SK-N-SH treated with all-trans-retinoic acid at 6 μM for 48 hours (cell line): ENCODE data around the gene NUCB1.

Experiments
- ATAC-seq: fragments of 200-7000 bp; cut with Tn5 transposase; 3 replicates; pipeline ENCODE4 v1.9.1; 2020; ENCODE audit warnings: mild to moderate bottlenecking, moderate library complexity
- ARNTL ChIP-seq: fragments of 450-650 bp; formaldehyde crosslinking; IDR thresholded peaks from 2 replicates; pipeline ENCODE4 v1.5.0; 2020; ENCODE audit warnings: low read depth, mild to moderate bottlenecking, moderate library complexity, borderline replicate concordance
- BACH2 ChIP-seq: fragments of 250-450 bp; sonication (Bioruptor Pico); IDR thresholded peaks from 2 replicates; pipeline ENCODE4 v1.9.0; 2021; ENCODE audit warnings: mild to moderate bottlenecking, borderline replicate concordance
- CSDC2 ChIP-seq: fragments of 250-450 bp; sonication (Bioruptor Pico); IDR thresholded peaks from 2 replicates; pipeline ENCODE4 v1.5.0; 2020; ENCODE audit warnings: mild to moderate bottlenecking, moderate library complexity
- ESRRG ChIP-seq: fragments of 250-450 bp; sonication (Bioruptor Pico); IDR thresholded peaks from 2 replicates; pipeline ENCODE4 v1.6.1; 2021; ENCODE audit warnings: mild to moderate bottlenecking
- GLIS3 ChIP-seq: fragments of 250-450 bp; sonication (Bioruptor Pico); IDR thresholded peaks from 2 replicates; pipeline ENCODE4 v1.5.0; 2020; ENCODE audit warnings: mild to moderate bottlenecking, moderate library complexity
- ISL1 ChIP-seq: fragments of 250-450 bp; sonication (Bioruptor Pico); IDR thresholded peaks from 2 replicates; pipeline ENCODE4 v2.1.2; 2022; ENCODE audit warnings: mild to moderate bottlenecking, moderate library complexity
- PPARA ChIP-seq: fragments of 250-450 bp; sonication (Bioruptor Pico); IDR thresholded peaks from 2 replicates; pipeline ENCODE4 v1.5.0; 2020; ENCODE audit warnings: mild to moderate bottlenecking, borderline replicate concordance
- RARB ChIP-seq: fragments of 250-450 bp; sonication (Bioruptor Pico); IDR thresholded peaks from 2 replicates; pipeline ENCODE4 v1.8.0; 2021; ENCODE audit warnings: mild to moderate bottlenecking, moderate library complexity
- SNAI2 ChIP-seq: fragments of 250-450 bp; sonication (Bioruptor Pico); IDR thresholded peaks from 2 replicates; pipeline ENCODE4 v1.5.0; 2020; ENCODE audit warnings: mild to moderate bottlenecking, moderate library complexity
- TCF4 ChIP-seq: fragments of 250-450 bp; sonication (Bioruptor Pico); IDR thresholded peaks from 2 replicates; pipeline ENCODE4 v1.8.0; 2021; ENCODE audit warnings: mild to moderate bottlenecking, moderate library complexity, borderline replicate concordance
- TOX ChIP-seq: fragments of 250-450 bp; sonication (Bioruptor Pico); IDR thresholded peaks from 2 replicates; pipeline ENCODE4 v1.8.0; 2021; ENCODE audit warnings: mild to moderate bottlenecking, moderate library complexity, borderline replicate concordance
- ZC3H10 ChIP-seq: fragments of 250-450 bp; sonication (Bioruptor Pico); IDR thresholded peaks from 2 replicates; pipeline ENCODE4 v1.5.1; 2021; ENCODE audit warnings: mild to moderate bottlenecking, moderate library complexity
- ZFP3 ChIP-seq: fragments of 250-450 bp; sonication (Bioruptor Pico); IDR thresholded peaks from 2 replicates; pipeline ENCODE4 v1.5.0; 2020; ENCODE audit warnings: mild to moderate bottlenecking, moderate library complexity
- ZFP30 ChIP-seq: fragments of 450-650 bp; formaldehyde crosslinking; IDR thresholded peaks from 2 replicates; pipeline ENCODE4 v1.5.0; 2022; ENCODE audit warnings: mild to moderate bottlenecking, moderate library complexity
- ZNF565 ChIP-seq: fragments of 450-650 bp; formaldehyde crosslinking; conservative IDR thresholded peaks from 2 replicates; pipeline ENCODE4 v1.5.0; 2020; ENCODE audit warnings: low read depth, mild to moderate bottlenecking, moderate library complexity
- ZNF70 ChIP-seq: fragments of 450-650 bp; formaldehyde crosslinking; IDR thresholded peaks from 2 replicates; pipeline ENCODE4 v1.5.0; 2020; ENCODE audit warnings: mild to moderate bottlenecking, moderate library complexity
- ZNF8 ChIP-seq: fragments of 450-650 bp; formaldehyde crosslinking; IDR thresholded peaks from 2 replicates; pipeline ENCODE4 v1.5.0; 2020; ENCODE audit warnings: mild to moderate bottlenecking, moderate library complexity
- TF ChIP-seq, protein P1 (sequence below): fragments of 250-450 bp; sonication (Bioruptor Pico); IDR thresholded peaks from 2 replicates; pipeline ENCODE4 v1.5.0; 2020; ENCODE audit warnings: mild to moderate bottlenecking, moderate library complexity
- TF ChIP-seq, protein P2 (sequence below): fragments of 250-450 bp; sonication (Bioruptor Pico); IDR thresholded peaks from 2 replicates; pipeline ENCODE4 v1.8.0; 2020; ENCODE audit warnings: mild to moderate bottlenecking, moderate library complexity, borderline replicate concordance
- TF ChIP-seq, protein P3 (sequence below): fragments of 250-450 bp; sonication (Bioruptor Pico); IDR thresholded peaks from 2 replicates; pipeline ENCODE4 v1.5.1; 2020; ENCODE audit warnings: low read depth, mild to moderate bottlenecking, moderate library complexity
- TF ChIP-seq, protein P4 (sequence below): fragments of 250-450 bp; sonication (Bioruptor Pico); IDR thresholded peaks from 2 replicates; pipeline ENCODE4 v1.5.1; 2021; ENCODE audit warnings: mild to moderate bottlenecking, moderate library complexity
- TF ChIP-seq, protein P5 (sequence below): fragments of 250-450 bp; sonication (Bioruptor Pico); IDR thresholded peaks from 2 replicates; pipeline ENCODE4 v1.8.0; 2021; ENCODE audit warnings: low read depth, mild to moderate bottlenecking, moderate library complexity, borderline replicate concordance

NUCB1 gene

DNA sequence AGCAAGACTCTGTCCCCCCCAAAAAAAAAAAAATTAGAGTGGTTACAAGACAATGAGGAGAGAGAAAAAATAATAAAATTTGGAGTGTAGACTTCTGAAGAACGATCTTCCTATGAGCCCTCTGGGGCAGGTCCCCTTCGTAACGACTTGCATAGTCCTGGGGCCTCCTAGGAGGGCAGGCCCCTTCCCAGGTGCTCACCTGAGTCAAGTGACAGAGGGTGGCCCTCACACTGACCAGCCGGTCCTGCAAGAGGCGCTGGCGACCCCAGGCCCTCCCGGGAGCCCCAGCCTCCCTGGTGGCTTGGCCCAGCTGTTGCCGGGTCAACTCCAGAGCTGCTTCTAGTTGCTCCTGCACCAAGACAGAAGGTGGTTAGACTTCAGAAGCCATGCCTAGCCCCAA lies 46.6 kb upstream of the NUCB1 start:
- TF ChIP-seq ZFP3 (no peak), ZNF70 (CRISPR knock-in tag) (no peak), PPARA (CRISPR knock-in tag) (no peak), BACH2 (CRISPR knock-in tag) (no peak), CSDC2 (no peak), ARNTL (CRISPR knock-in tag) (no peak), RARB (CRISPR knock-in tag) (no peak), ZC3H10 (CRISPR knock-in tag) (no peak), TOX (CRISPR knock-in tag) (no peak), ISL1 (CRISPR knock-in tag) (no peak), ESRRG (CRISPR knock-in tag) (no peak), ZNF565 (CRISPR knock-in tag) (no peak), SNAI2 (CRISPR knock-in tag) (no peak), ZFP30 (CRISPR knock-in tag) (no peak), ZNF8 (CRISPR knock-in tag) (no peak), GLIS3 (CRISPR knock-in tag) (no peak), TCF4 (no peak)
- TF ChIP-seq, protein P1, sequence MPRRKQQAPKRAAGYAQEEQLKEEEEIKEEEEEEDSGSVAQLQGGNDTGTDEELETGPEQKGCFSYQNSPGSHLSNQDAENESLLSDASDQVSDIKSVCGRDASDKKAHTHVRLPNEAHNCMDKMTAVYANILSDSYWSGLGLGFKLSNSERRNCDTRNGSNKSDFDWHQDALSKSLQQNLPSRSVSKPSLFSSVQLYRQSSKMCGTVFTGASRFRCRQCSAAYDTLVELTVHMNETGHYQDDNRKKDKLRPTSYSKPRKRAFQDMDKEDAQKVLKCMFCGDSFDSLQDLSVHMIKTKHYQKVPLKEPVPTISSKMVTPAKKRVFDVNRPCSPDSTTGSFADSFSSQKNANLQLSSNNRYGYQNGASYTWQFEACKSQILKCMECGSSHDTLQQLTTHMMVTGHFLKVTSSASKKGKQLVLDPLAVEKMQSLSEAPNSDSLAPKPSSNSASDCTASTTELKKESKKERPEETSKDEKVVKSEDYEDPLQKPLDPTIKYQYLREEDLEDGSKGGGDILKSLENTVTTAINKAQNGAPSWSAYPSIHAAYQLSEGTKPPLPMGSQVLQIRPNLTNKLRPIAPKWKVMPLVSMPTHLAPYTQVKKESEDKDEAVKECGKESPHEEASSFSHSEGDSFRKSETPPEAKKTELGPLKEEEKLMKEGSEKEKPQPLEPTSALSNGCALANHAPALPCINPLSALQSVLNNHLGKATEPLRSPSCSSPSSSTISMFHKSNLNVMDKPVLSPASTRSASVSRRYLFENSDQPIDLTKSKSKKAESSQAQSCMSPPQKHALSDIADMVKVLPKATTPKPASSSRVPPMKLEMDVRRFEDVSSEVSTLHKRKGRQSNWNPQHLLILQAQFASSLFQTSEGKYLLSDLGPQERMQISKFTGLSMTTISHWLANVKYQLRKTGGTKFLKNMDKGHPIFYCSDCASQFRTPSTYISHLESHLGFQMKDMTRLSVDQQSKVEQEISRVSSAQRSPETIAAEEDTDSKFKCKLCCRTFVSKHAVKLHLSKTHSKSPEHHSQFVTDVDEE (CRISPR knock-in tag) = no peak
- TF ChIP-seq, protein P2, sequence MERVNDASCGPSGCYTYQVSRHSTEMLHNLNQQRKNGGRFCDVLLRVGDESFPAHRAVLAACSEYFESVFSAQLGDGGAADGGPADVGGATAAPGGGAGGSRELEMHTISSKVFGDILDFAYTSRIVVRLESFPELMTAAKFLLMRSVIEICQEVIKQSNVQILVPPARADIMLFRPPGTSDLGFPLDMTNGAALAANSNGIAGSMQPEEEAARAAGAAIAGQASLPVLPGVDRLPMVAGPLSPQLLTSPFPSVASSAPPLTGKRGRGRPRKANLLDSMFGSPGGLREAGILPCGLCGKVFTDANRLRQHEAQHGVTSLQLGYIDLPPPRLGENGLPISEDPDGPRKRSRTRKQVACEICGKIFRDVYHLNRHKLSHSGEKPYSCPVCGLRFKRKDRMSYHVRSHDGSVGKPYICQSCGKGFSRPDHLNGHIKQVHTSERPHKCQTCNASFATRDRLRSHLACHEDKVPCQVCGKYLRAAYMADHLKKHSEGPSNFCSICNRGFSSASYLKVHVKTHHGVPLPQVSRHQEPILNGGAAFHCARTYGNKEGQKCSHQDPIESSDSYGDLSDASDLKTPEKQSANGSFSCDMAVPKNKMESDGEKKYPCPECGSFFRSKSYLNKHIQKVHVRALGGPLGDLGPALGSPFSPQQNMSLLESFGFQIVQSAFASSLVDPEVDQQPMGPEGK (CRISPR knock-in tag) = no peak
- TF ChIP-seq, protein P3, sequence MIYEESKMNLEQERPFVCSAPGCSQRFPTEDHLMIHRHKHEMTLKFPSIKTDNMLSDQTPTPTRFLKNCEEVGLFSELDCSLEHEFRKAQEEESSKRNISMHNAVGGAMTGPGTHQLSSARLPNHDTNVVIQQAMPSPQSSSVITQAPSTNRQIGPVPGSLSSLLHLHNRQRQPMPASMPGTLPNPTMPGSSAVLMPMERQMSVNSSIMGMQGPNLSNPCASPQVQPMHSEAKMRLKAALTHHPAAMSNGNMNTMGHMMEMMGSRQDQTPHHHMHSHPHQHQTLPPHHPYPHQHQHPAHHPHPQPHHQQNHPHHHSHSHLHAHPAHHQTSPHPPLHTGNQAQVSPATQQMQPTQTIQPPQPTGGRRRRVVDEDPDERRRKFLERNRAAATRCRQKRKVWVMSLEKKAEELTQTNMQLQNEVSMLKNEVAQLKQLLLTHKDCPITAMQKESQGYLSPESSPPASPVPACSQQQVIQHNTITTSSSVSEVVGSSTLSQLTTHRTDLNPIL (CRISPR knock-in tag) = no peak
- TF ChIP-seq, all 23 proteins: peak for 0

DNA sequence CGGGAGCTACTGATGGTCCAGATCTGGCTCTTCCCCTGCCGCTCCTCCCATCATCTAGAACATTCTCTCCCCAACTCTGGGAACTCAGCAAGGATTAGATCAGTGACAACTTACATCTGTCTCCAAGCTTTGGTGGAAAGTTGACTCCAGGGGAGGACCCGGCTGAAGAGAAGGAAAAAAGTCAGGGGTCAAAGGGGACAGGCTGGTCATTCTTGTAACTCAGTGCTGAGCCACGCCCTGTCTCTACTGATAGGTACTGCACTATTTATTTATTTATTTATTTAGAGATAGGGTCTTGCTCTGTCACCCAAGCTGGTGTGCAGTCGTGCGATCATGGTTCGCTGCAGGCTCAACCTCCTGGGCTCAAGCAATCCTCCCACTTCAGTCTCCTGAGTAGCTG lies 46.0 kb upstream of the NUCB1 start:
- TF ChIP-seq CSDC2 = no peak
- TF ChIP-seq, protein P4, sequence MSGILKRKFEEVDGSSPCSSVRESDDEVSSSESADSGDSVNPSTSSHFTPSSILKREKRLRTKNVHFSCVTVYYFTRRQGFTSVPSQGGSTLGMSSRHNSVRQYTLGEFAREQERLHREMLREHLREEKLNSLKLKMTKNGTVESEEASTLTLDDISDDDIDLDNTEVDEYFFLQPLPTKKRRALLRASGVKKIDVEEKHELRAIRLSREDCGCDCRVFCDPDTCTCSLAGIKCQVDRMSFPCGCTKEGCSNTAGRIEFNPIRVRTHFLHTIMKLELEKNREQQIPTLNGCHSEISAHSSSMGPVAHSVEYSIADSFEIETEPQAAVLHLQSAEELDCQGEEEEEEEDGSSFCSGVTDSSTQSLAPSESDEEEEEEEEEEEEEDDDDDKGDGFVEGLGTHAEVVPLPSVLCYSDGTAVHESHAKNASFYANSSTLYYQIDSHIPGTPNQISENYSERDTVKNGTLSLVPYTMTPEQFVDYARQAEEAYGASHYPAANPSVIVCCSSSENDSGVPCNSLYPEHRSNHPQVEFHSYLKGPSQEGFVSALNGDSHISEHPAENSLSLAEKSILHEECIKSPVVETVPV (CRISPR knock-in tag) = no peak
- no peak for ATAC-seq

More for the DNA sequence above, 46.6 kb upstream of the NUCB1 start:
- ATAC-seq = no peak

DNA sequence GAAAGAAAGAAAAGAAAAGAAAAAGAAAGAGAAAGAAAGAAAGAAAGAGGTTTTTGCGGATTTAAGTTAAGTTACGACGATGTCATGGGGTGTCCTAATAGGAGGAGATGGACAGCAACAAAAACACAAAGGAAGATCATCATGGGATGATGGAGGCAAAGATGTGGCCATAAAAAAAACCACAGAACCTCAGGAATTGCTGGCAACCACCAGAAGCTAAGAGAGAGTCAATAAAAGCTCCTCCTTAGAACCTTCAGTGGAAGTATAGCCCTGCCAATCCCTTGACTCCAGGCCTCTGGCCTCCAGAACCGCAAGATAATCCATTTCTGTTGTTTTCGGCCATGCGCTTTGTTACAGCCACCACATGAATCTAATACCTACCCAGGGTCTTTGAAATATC lies 43.2 kb upstream of the NUCB1 start:
- no peak for ATAC-seq
- TF ChIP-seq ZFP30 (CRISPR knock-in tag) = no peak

DNA sequence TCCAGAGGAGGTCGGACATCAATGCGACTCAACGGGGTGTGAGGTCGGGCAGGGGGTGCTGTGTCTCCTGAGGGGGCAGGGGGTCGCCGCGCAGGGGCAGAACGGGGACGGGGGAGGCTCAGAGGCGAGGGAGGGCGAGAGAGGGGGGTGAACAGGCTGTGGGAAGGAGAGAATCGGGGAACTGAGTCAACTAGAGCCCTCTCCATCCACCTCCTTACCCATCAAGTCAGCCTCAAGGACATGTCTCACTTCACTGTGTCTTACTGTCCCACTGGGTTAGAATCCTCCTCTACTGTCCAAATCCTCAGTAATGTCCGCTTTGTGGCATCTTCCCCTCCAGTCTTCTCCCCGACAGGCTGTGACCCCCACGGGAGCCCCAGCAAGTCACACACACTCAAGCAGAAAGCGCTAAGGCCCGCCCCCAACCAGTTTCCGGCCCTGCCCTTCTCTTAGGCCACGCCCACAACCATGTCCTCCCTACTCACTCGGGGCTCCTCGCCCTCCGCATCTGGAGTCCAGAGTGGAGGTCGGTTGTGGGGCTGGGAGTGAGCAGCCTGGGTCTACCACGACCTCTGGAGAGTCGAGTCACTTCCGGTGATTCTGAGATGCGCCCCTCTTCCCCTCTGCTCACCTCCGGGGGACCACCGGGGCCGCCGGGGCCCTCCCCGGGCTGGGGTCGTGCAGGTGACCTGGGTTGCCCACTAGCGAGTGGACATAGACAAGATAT lies 41.0 kb upstream of the NUCB1 start:
- no peak; the same call in 2 of the 3 replicates for ATAC-seq
- TF ChIP-seq PPARA (CRISPR knock-in tag) (no peak), BACH2 (CRISPR knock-in tag) (no peak), ARNTL (CRISPR knock-in tag) (no peak), ZC3H10 (CRISPR knock-in tag) (no peak)
- TF ChIP-seq, protein P5, sequence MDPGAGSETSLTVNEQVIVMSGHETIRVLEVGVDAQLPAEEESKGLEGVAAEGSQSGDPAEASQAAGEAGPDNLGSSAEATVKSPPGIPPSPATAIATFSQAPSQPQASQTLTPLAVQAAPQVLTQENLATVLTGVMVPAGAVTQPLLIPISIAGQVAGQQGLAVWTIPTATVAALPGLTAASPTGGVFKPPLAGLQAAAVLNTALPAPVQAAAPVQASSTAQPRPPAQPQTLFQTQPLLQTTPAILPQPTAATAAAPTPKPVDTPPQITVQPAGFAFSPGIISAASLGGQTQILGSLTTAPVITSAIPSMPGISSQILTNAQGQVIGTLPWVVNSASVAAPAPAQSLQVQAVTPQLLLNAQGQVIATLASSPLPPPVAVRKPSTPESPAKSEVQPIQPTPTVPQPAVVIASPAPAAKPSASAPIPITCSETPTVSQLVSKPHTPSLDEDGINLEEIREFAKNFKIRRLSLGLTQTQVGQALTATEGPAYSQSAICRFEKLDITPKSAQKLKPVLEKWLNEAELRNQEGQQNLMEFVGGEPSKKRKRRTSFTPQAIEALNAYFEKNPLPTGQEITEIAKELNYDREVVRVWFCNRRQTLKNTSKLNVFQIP = no peak
